AG09319 (cell line): Measurements from ENCODE around the gene SH3D19.

Experiments
- DNase-seq: peaks from one replicate; pipeline ENCODE4 v3.0.0-alpha.2; 2010; ENCODE audit warnings: low read depth; ENCODE audit errors: extremely low read depth
- TF ChIP-seq, protein P1 (sequence below): IDR thresholded peaks from 2 replicates; pipeline ENCODE4 v1.5.1; 2011; ENCODE audit warnings: low read depth, mild to moderate bottlenecking, inconsistent platforms, low read length, moderate library complexity

The SH3D19 gene

DNA sequence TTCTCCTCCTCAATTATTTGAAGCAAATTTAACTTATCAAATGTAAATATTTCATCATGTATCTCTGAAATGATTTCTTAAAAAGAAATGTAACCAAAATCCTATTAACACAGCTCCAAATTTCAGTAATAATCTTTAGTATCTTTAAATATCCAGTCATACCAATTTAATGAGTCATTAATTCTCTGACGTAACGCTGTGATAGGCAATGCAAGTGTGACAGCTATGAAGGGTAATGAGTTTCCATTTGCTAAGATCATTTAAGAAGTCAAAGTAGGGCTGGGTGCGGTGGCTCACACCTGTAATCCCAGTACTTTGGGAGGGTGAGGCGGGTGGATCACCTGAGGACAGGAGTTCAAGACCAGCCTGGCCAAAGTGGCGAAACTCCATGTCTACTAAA, 210.4 kb downstream of the SH3D19 start:
- no peak for DNase-seq
- TF ChIP-seq, protein P1, sequence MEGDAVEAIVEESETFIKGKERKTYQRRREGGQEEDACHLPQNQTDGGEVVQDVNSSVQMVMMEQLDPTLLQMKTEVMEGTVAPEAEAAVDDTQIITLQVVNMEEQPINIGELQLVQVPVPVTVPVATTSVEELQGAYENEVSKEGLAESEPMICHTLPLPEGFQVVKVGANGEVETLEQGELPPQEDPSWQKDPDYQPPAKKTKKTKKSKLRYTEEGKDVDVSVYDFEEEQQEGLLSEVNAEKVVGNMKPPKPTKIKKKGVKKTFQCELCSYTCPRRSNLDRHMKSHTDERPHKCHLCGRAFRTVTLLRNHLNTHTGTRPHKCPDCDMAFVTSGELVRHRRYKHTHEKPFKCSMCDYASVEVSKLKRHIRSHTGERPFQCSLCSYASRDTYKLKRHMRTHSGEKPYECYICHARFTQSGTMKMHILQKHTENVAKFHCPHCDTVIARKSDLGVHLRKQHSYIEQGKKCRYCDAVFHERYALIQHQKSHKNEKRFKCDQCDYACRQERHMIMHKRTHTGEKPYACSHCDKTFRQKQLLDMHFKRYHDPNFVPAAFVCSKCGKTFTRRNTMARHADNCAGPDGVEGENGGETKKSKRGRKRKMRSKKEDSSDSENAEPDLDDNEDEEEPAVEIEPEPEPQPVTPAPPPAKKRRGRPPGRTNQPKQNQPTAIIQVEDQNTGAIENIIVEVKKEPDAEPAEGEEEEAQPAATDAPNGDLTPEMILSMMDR: no peak

DNA sequence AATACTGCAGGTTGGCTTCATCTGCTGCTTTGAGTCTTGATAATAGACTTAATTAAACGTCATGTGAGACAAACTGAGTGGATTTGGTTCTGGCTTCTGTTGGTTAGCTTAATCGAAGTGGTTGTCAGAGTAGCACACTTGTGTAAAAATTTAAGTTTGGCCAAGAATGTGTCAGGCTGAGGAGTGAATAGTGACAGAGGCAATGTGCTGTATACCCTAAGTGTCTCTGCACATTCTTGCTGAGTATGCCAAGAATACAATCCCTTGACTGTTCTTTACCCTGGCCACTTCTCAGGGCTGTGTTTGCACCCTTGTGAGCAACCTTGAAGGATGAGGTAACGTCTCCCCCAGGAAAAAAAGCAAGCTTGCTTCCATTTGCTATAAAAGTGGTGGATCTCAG, 211.1 kb downstream of the SH3D19 start:
- no peak for DNase-seq
- TF ChIP-seq, protein P1: no peak

DNA sequence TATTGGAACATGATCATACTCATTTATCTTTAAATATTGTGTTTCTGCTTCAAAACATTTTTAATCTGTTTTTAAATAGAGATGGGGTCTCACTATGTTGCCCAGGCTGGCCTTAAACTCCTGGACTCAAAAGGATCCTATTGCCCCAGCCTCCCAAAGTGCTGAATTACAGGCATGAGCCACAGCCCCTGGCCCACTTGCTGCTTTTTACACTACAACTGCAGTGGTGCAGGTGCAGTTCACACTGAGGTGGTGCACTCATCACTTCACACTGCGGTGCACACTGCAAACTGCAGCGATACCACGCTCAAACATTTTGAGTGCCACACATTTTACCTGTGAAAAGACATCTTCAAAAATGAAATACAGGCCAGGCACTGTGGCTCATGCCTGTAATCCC, 215.2 kb downstream of the SH3D19 start:
- no peak for DNase-seq
- TF ChIP-seq, protein P1: no peak

DNA sequence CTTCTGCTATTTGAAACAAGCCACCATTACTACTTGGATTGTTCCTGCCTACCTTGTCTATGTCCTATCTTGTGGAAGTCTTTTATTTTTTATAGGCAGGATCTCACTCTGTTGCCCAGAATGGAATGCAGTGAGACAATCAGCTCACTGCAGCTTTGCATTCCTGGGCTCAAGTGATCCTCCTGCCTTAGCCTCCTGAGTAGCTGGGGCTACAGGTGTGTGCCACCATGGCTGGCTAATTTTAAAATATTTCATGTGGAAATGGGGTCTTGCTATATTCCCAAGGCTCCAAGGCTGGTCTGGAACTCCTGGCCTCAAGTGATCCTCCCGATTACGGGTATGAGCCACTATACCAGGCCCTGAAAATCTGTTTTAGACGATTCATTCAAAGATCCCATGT, 218.3 kb downstream of the SH3D19 start:
- DNase-seq: no peak
- TF ChIP-seq, protein P1: no peak

DNA sequence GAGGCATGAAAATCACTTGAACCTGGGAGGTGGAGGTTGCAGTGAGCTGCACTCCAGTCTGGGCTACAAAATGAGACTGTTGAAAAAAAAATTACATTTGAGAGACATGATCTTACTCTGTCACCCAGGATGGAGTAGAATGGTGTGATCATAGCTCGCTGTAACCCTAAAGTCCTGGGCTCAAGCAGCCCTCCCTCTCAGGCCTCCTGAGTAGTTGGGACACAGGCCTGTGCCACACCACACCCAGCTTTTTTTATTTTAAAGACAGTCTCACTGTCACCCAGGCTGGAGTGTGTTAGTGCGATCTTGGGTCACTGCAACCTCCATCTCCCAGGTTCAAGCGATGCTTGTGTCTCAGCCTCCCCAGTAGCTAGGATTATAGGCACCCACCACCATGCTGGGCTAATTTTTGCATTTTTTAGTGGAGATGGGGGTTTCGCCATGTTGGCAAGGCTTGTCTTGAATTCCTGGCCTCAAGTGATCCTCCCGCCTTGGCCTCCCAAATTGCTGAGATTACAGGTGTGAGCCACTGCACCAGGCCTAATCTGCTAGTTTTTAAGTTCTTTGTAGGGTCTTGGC, 219.9 kb downstream of the SH3D19 start:
- no peak for DNase-seq
- TF ChIP-seq, protein P1: no peak

DNA sequence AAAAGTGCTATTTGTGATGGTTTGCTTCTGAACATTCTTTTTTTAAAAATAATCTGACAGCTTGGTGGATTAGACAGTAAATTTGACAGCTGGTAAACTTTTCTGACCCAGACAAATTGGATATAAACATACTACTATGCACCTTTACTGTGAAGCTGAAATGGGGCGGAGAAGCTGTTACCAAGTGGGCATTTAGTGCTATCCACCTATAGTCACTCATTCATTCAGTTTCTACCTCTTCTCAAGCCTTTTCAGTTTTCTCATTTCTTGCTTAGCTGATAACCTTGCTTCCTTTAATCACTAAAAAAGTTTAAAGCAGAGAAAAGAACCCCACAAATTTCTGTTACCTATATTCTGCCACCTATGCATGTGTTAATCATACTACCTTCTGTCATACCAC, 220.8 kb downstream of the SH3D19 start:
- TF ChIP-seq, protein P1: no peak
- no peak for DNase-seq

DNA sequence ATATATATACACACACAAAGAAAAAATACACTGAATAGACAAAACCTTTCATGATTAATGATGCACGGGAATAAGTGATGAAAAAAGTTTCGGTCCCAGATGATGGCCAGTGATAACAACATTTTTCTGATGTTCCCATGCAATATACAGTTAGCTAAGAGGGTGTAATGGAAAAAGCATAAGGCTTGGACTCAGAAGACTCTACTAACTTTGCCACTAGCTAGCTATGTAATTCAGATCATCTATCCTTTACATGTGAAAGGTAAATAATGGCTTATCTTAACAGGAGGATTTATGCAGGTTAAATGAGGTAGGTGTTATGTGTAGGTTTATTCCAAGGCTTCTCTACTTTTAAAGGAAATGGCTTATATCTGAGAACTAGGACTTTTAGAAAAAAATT, 221.6 kb downstream of the SH3D19 start:
- TF ChIP-seq, protein P1: no peak
- DNase-seq: no peak
